HG03558 (cell line): ENCODE measurements around the gene ZNF311.

Experiments
- ATAC-seq: cut with Tn5 transposase; IDR thresholded peaks from one replicate; pipeline ENCODE4 v1.9.1; 2021; ENCODE audit warnings: moderate number of reproducible peaks; ENCODE audit not compliant: unreplicated experiment; ENCODE audit errors: extremely low read depth

The ZNF311 gene

GRCh38 chr6:29005183-29005885, at the start of gene ZNF311:
Gene ZNF311, minus strand, starts transcription at chr6:29005315. Its CDS starts 1,361 bp downstream, at chr6:29003954.
- no peak for ATAC-seq

DNA sequence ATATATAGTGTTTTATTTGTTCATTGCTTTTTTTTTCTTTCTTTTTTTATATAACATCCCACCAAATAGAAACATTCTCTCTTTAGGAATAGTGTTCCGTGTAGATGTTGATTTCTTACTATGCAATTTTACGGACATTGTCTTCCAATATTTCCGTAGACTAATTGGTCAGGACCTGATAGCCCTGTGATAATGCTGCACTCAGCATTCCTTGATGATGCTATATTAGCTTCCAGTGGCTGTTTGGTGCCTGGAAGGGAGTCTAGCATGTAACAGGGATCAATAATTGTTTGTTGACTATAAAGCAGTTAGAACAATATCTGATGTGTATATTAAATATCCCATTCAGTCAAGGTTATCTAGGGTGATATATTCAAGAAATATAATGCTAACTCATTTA, 46.6 kb upstream of the ZNF311 start:
- ATAC-seq = no peak

- ATAC-seq = no peak
Measured at GRCh38 chr6:29045075-29045474, 40.0 kb upstream of the ZNF311 start, which contains the start of gene OR2W1. Gene OR2W1, minus strand, starts transcription at chr6:29045175. Its CDS starts 0 bp downstream, at chr6:29045175.

DNA sequence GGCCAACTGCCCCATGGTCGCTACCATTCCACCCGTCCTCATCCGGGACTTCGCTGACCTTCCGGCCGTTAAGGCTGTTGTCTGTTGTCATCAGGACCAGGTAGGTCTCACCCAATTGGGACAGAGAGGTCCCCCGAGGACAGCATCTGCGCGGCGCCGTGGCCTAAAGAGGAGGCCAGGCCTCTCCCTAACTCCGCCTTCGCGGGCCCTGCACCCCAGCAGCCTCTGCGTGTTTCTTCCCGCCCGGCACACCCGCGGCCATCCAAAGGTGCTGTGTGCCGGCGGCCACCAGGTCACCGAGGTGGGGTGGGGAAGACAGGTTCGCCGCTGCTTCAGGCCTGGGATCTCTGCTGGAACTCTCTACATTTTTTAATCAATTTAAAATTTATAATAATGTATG, 30.8 kb upstream of the ZNF311 start:
- ATAC-seq = no peak

GRCh38 chr6:29028821-29029220, 23.7 kb upstream of the ZNF311 start:
- ATAC-seq = no peak

GRCh38 chr6:29025927-29026585, 20.9 kb upstream of the ZNF311 start:
- no peak for ATAC-seq

- ATAC-seq = no peak
Measured at GRCh38 chr6:29021434-29021833, 16.3 kb upstream of the ZNF311 start.

DNA sequence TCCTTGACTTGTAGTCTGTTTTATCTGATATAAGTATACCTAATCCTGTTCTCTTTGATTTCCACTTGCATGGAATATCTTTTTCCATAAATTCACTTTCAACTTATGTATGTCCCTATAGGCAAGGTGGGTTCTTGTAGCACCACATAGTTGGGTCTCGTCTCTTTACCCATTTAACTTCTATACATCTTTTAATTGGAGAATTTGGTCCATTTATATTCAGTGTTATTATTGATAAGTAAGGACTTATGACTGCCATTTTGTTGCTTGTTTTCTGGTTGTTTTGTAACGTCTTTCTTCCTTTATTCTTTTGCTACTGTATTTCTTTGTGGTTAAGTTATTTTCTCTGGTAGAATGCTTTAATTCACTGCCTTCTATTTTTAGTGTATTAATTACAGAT, 14.5 kb upstream of the ZNF311 start:
- no peak for ATAC-seq

GRCh38 chr6:29017428-29017802, 12.3 kb upstream of the ZNF311 start:
- ATAC-seq = no peak

GRCh38 chr6:29016559-29017427, 11.7 kb upstream of the ZNF311 start:
- ATAC-seq = peak; percentile 67

GRCh38 chr6:29014729-29015608, 9.9 kb upstream of the ZNF311 start:
- no peak for ATAC-seq

DNA sequence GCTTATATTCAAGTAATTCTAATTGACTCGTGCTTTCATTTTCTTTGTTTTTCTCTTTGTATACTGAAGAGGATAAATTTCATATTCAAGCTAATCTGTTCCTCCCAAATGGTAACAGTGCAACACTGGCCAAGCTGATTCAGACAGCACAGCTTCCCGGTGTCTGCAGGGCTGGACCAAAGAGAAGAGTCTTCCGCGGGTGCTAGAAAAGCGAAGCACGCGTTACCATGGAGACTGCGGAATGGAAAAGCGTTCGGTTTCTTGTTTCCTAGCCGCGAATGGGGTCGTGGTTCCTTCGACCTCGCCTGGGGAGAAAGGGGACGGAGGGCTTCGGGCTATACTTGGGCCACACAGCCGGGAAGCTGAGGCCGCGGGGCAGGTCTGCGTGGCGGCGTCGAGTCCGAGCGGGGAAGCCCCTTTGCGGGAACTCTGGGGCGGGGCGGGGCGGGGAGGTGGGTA, 6.2 kb upstream of the ZNF311 start:
- ATAC-seq = no peak

DNA sequence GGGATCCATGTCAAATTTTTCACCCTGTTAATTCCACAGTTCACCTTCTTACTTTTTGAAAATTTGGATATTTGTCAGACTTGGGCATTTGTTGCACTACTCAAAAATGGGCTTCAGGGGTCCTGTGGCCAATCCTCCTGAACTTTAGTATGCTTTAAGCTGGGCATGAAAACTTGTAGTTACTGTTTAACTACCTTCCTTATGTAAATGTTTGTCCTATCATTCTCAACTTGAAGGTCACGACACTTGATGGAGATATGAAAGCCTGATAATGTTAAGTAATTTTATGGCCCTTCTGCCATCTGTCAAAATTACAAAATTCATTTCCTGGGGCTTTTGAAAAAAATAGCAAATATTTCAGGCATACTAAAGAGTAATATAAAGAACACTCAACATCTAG, 4.2 kb upstream of the ZNF311 start:
- no peak for ATAC-seq

DNA sequence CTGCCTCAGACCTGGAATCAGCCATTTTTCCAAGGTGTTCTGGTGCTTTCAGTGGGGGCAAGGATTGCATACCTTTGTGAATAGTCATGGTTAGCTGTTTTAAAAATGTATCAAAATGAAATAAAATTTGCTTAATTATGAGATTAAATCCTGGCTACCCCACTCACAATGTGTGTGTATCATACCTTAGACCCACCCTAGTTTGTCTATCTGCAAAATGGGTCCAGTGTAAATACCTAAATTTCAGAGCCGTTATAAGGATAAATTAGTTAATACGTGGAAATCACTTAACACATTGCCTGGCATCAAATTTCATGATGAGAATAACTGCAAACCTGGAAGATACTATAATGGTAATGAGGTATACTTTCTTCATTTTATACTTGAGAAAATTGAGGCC, 3.0 kb upstream of the ZNF311 start:
- ATAC-seq = no peak

GRCh38 chr6:28996844-28997510, 8.1 kb downstream of the ZNF311 start:
- ATAC-seq = no peak

DNA sequence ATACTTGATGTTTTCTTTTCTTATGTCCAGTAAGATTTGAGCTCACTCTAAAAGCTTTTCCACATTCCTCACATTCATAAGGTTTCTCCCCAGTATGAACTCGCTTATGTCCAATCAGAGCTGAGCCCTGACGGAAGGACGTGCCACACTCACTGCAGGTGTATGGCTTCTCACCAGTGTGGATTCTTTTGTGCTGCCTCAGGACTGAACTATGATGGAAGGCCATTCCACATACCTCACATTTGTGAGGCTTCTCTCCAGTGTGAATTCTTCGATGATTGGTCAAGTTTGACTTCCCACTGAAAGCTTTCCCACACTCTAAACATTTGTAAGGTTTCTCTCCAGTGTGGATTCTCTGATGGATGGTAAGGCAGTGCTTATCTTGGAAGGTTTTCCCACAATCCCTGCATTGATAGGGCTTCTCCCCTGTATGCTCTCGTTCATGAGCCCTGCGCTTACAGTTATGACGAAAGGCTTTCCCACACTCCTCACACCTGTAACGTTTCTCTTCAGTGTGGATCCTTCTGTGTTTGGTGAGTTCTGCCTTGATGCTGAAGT, 9.9 kb downstream of the ZNF311 start:
- no peak for ATAC-seq

DNA sequence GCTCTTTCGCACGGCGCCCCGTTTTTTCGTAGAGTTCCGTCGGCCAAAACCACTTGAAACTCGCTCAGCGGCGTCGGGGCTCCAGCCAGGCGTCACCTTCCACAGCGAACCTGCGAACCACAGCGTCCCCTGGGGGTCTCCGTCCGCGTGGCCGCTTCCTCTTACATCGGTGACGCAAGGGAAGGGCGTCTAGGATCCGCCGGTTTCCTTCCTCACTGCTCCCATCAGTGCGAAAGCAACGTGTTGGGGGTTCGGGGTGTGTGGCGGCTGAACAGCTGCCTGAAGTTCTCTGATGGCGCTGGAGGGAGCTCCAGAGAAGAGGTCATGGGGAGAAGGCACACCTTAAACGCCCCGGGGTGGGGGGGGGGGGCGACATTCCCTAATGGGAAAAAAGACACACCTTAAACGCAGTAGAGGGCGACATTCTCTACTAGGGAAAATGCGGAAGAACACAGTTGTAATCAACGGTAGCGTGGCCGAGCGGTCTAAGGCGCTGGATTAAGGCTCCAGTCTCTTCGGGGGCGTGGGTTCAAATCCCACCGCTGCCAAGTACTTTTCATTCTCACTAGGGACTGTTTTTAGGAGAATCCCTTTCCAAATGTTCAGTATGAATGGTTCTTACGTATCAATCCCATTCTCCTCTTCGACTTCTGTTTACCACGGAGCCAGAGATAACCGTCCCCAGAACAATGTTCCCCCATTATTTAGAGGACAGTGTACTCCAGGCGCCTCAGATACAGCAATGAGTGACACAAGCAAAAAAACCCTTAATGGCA, 16.4 kb downstream of the ZNF311 start:
- no peak for ATAC-seq

GRCh38 chr6:28985462-28986164, 19.5 kb downstream of the ZNF311 start:
- ATAC-seq = no peak
